DOHH2 (cell line): ENCODE results near the gene DAAM1.

Experiments used
- H3F3A ChIP-seq: fragments of 200-600 bp; sonication (generic), shearing (Covaris generic); 2 replicates; pipeline ENCODE4 v1.6.0; 2016; ENCODE audit warnings: antibody characterized with exemption, mild to moderate bottlenecking; ENCODE audit not compliant: control insufficient read depth, insufficient read depth
- H3K27ac ChIP-seq: fragments of 200-600 bp; sonication (generic); 2 replicates; pipeline ENCODE4 v1.5.1; 2014; ENCODE audit warnings: low read depth, mild to moderate bottlenecking, low read length, moderate library complexity
- H3K27me3 ChIP-seq: fragments of 200-600 bp; sonication (generic); 2 replicates; pipeline ENCODE4 v1.6.1; 2014; ENCODE audit warnings: mild to moderate bottlenecking, low read length, mixed read lengths; ENCODE audit not compliant: control insufficient read depth
- H3K36me3 ChIP-seq: fragments of 200-600 bp; sonication (generic); 2 replicates; pipeline ENCODE4 v1.6.1; 2014; ENCODE audit warnings: mild to moderate bottlenecking, low read length, moderate library complexity, mixed read lengths; ENCODE audit not compliant: control insufficient read depth
- H3K4me1 ChIP-seq: fragments of 200-600 bp; sonication (generic); 2 replicates; pipeline ENCODE4 v1.6.1; 2014; ENCODE audit warnings: mild to moderate bottlenecking, low read length, mixed read lengths; ENCODE audit not compliant: control insufficient read depth
- H3K4me2 ChIP-seq: fragments of 200-600 bp; sonication (generic); 2 replicates; pipeline ENCODE4 v1.6.0; 2014; ENCODE audit warnings: mild to moderate bottlenecking, low read length, moderate library complexity
- H3K4me3 ChIP-seq: fragments of 200-600 bp; sonication (generic); 2 replicates; pipeline ENCODE4 v1.5.1; 2014; ENCODE audit warnings: mild to moderate bottlenecking, low read length, mixed read lengths
- H3K79me2 ChIP-seq: fragments of 200-600 bp; sonication (generic); 2 replicates; pipeline ENCODE4 v1.6.1; 2014; ENCODE audit warnings: mild to moderate bottlenecking, low read length, mixed read lengths; ENCODE audit not compliant: control insufficient read depth
- H3K9me2 ChIP-seq: fragments of 200-600 bp; sonication (generic); replicated peaks from 2 replicates; pipeline ENCODE4 v1.6.1; 2014; ENCODE audit warnings: mild to moderate bottlenecking, low read length, mixed read lengths; ENCODE audit not compliant: control insufficient read depth
- H3K9me3 ChIP-seq: fragments of 200-600 bp; sonication (generic); 2 replicates; pipeline ENCODE4 v1.6.1; 2014; ENCODE audit warnings: antibody characterized with exemption, low read length, mixed read lengths; ENCODE audit not compliant: control insufficient read depth, insufficient read depth
- H4K20me1 ChIP-seq: fragments of 200-600 bp; sonication (generic); 2 replicates; pipeline ENCODE4 v1.6.0; 2014; ENCODE audit warnings: low read depth, mild to moderate bottlenecking, antibody characterized with exemption, low read length, moderate library complexity; ENCODE audit not compliant: control insufficient read depth, insufficient read depth
- EZH2phosphoT487 ChIP-seq: fragments of 200-600 bp; sonication (generic); IDR thresholded peaks from 2 replicates; pipeline ENCODE4 v1.6.1; 2017; ENCODE audit warnings: borderline replicate concordance, mild to moderate bottlenecking, antibody characterized with exemption, low read length, moderate library complexity, mixed read lengths
- TF ChIP-seq, protein P1 (sequence below): fragments of 200-600 bp; sonication (generic); IDR thresholded peaks from one replicate; pipeline ENCODE4 v1.5.1; 2014; ENCODE audit warnings: antibody characterized with exemption, mild to moderate bottlenecking, low read depth, low read length; ENCODE audit not compliant: poor library complexity, severe bottlenecking

DAAM1 gene

DNA sequence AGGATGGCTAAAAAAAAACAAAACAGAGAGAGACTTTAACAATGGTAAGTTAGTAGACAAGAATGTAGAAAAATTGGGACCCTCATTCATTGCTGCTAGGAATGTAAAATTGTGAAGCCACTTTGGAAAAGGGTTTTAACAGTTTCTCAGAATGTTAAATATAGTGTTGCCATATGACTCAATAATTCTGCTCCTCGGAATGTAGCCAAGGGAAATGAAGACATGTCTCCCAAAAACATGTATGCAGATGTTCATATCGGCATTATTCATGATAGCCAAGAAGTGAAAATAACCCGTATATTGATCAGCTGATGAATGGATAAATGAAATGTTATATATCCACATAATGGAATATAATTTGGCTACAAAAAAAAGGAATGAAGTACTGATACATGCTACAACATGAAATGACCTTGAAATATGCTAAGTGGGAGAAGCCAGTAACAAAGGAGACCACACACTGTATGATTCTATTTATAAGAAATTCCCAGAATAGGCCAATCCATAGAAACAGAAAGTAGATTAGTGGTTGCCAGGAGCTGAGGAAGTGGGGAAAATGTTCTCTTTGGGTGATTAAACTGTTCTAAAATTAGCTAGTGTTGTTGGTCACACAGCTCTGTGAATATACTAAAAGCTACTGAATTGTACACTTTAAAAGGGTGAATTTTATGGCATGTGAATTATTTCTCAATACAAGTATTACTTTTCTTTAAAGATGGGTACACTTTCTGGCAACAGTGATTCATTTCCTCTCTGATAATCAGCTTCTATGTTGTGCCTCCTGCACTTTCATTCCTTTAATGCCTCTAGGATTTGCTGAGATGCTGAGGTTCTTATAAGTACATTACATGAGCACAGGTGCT, 132.5 kb downstream of the DAAM1 start:
- Histone ChIP-seq H3K9me2 (no peaks in the 10 kb centered on the region), H4K20me1 (no peaks in the 10 kb centered on the region), H3K9me3 (no peaks in the 10 kb centered on the region), H3K27ac (no peak overlapping the region), H3K4me3 (no peak overlapping the region), H3K4me1 (peaks cover 52% of the 10 kb centered on the region), H3K4me2 (peak overlapping the region; percentile 35), H3K36me3 (peaks cover 54% of the 10 kb centered on the region), H3K79me2 (peaks cover 9% of the 10 kb centered on the region), H3K27me3 (no peaks in the 10 kb centered on the region), H3F3A (no peaks in the 10 kb centered on the region)
- no peak for TF ChIP-seq EZH2phosphoT487
- TF ChIP-seq, protein P1, sequence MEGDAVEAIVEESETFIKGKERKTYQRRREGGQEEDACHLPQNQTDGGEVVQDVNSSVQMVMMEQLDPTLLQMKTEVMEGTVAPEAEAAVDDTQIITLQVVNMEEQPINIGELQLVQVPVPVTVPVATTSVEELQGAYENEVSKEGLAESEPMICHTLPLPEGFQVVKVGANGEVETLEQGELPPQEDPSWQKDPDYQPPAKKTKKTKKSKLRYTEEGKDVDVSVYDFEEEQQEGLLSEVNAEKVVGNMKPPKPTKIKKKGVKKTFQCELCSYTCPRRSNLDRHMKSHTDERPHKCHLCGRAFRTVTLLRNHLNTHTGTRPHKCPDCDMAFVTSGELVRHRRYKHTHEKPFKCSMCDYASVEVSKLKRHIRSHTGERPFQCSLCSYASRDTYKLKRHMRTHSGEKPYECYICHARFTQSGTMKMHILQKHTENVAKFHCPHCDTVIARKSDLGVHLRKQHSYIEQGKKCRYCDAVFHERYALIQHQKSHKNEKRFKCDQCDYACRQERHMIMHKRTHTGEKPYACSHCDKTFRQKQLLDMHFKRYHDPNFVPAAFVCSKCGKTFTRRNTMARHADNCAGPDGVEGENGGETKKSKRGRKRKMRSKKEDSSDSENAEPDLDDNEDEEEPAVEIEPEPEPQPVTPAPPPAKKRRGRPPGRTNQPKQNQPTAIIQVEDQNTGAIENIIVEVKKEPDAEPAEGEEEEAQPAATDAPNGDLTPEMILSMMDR, result no peak

DNA sequence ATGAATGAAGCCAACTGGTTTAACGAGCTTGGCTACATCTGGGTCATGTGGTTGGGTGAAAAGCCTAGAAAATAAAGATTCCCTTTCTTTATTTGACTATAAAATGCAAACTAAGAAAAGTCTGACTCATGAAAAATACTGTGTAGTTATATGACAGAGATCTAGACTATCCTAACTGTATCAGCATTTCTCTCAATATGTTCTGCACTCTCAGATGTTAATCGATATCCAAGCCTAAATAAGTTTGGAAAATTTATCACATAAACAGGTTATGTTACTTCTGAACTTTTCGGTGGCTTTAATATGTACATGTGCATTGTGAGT, 133.1 kb downstream of the DAAM1 start:
- TF ChIP-seq, protein P1, result no peak
- no peak for TF ChIP-seq EZH2phosphoT487
- Histone ChIP-seq H3F3A (no peaks in the 10 kb centered on the region), H3K4me1 (peaks cover 46% of the 10 kb centered on the region), H3K27me3 (no peaks in the 10 kb centered on the region), H3K27ac (no peak overlapping the region), H4K20me1 (no peaks in the 10 kb centered on the region), H3K36me3 (peaks cover 58% of the 10 kb centered on the region), H3K9me3 (no peaks in the 10 kb centered on the region), H3K4me3 (no peak overlapping the region), H3K9me2 (no peaks in the 10 kb centered on the region), H3K79me2 (peaks cover 8% of the 10 kb centered on the region), H3K4me2 (no peak overlapping the region; the same call in 1 of the 2 replicates)

DNA sequence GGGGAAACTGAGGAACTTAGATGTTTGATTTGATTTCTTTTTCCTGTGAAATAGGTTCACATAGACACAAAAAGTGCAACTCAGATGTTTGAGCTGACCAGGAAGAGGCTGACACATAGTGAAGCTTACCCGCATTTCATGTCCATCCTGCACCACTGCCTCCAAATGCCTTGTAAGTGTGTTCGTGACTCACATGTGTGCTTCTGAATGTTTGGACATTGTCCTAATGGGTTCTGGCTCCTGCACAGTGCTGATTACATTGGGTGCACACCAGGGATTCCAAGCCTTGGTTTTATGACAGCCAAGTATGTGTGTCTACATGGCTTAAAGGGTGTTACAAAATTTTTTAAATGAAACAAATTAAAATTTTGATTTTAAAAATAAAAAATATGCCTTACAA, 137.4 kb downstream of the DAAM1 start:
- Histone ChIP-seq H3K4me1 (peaks cover 9% of the 10 kb centered on the region), H3K79me2 (no peaks in the 10 kb centered on the region), H3K4me3 (no peak overlapping the region), H3K27me3 (no peaks in the 10 kb centered on the region), H4K20me1 (no peaks in the 10 kb centered on the region), H3K9me2 (no peaks in the 10 kb centered on the region), H3K36me3 (peaks cover 83% of the 10 kb centered on the region), H3K4me2 (no peak overlapping the region), H3F3A (no peaks in the 10 kb centered on the region), H3K9me3 (no peaks in the 10 kb centered on the region), H3K27ac (no peak overlapping the region)
- TF ChIP-seq EZH2phosphoT487, result no peak
- TF ChIP-seq, protein P1, result no peak
